MM.1S (cell line): Measurements from ENCODE around the gene CYP2S1.

ENCODE experiments used
- DNase-seq: peaks from one replicate; pipeline ENCODE4 v3.0.0-alpha.2; 2015
- H2AFZ ChIP-seq: fragments of 300-600 bp; sonication (generic); 2 replicates; pipeline ENCODE4 v1.6.0; 2016; ENCODE audit warnings: antibody characterized with exemption, low read length
- H3F3A ChIP-seq: fragments of 300-600 bp; sonication (generic); 2 replicates; pipeline ENCODE4 v1.6.1; 2016; ENCODE audit warnings: mild to moderate bottlenecking, antibody characterized with exemption, low read length, moderate library complexity, mixed read lengths; ENCODE audit not compliant: insufficient read depth
- H3K27ac ChIP-seq: fragments of 300-600 bp; sonication (generic); 2 replicates; pipeline ENCODE4 v1.5.1; 2016; ENCODE audit warnings: mild to moderate bottlenecking, low read length
- H3K27me3 ChIP-seq: fragments of 300-600 bp; sonication (generic); replicated peaks from 2 replicates; pipeline ENCODE4 v1.6.0; 2016; ENCODE audit warnings: low read length; ENCODE audit not compliant: insufficient read depth
- H3K36me3 ChIP-seq: fragments of 300-600 bp; sonication (generic); replicated peaks from 2 replicates; pipeline ENCODE4 v1.6.1; 2016; ENCODE audit warnings: mild to moderate bottlenecking, low read length, mixed read lengths; ENCODE audit not compliant: insufficient read depth
- H3K4me1 ChIP-seq: fragments of 300-600 bp; sonication (generic); 2 replicates; pipeline ENCODE4 v1.6.1; 2016; ENCODE audit warnings: low read length, mixed read lengths
- H3K4me2 ChIP-seq: fragments of 300-600 bp; sonication (generic); 2 replicates; pipeline ENCODE4 v1.6.0; 2016; ENCODE audit warnings: low read depth, low read length
- H3K4me3 ChIP-seq: fragments of 300-600 bp; sonication (generic); 2 replicates; pipeline ENCODE4 v1.5.1; 2016; ENCODE audit warnings: low read length, mixed read lengths
- H3K79me2 ChIP-seq: fragments of 300-600 bp; sonication (generic); 2 replicates; pipeline ENCODE4 v1.6.1; 2016; ENCODE audit warnings: mixed run types, low read length, mixed read lengths
- H3K9ac ChIP-seq: fragments of 300-600 bp; sonication (generic); 2 replicates; pipeline ENCODE4 v1.6.1; 2016; ENCODE audit warnings: low read length, mixed read lengths
- H3K9me2 ChIP-seq: fragments of 300-600 bp; sonication (generic); replicated peaks from 2 replicates; pipeline ENCODE4 v1.6.1; 2016; ENCODE audit warnings: mild to moderate bottlenecking, low read length, mixed read lengths; ENCODE audit not compliant: insufficient read depth
- H3K9me3 ChIP-seq: fragments of 300-600 bp; sonication (generic); replicated peaks from 2 replicates; pipeline ENCODE4 v1.6.1; 2016; ENCODE audit warnings: mild to moderate bottlenecking, low read length, mixed read lengths; ENCODE audit not compliant: insufficient read depth
- H4K20me1 ChIP-seq: fragments of 300-600 bp; sonication (generic); 2 replicates; pipeline ENCODE4 v1.6.1; 2016; ENCODE audit warnings: mild to moderate bottlenecking, low read length, moderate library complexity, mixed read lengths; ENCODE audit not compliant: insufficient read depth
- EZH2 ChIP-seq: fragments of 300-600 bp; sonication (generic); optimal IDR thresholded peaks from 2 replicates; pipeline ENCODE3; 2017; ENCODE audit warnings: low read depth, mild to moderate bottlenecking, antibody characterized with exemption, low read length, mixed read lengths
- EZH2phosphoT487 ChIP-seq: fragments of 300-600 bp; sonication (generic); IDR thresholded peaks from 2 replicates; pipeline ENCODE4 v1.6.1; 2018; ENCODE audit warnings: antibody characterized with exemption, low read length
- TF ChIP-seq, protein P1 (sequence below): fragments of 300-600 bp; sonication (generic); IDR thresholded peaks from 2 replicates; pipeline ENCODE4 v1.5.1; 2016; ENCODE audit warnings: antibody characterized with exemption, low read length, mixed read lengths

CYP2S1 gene

DNA sequence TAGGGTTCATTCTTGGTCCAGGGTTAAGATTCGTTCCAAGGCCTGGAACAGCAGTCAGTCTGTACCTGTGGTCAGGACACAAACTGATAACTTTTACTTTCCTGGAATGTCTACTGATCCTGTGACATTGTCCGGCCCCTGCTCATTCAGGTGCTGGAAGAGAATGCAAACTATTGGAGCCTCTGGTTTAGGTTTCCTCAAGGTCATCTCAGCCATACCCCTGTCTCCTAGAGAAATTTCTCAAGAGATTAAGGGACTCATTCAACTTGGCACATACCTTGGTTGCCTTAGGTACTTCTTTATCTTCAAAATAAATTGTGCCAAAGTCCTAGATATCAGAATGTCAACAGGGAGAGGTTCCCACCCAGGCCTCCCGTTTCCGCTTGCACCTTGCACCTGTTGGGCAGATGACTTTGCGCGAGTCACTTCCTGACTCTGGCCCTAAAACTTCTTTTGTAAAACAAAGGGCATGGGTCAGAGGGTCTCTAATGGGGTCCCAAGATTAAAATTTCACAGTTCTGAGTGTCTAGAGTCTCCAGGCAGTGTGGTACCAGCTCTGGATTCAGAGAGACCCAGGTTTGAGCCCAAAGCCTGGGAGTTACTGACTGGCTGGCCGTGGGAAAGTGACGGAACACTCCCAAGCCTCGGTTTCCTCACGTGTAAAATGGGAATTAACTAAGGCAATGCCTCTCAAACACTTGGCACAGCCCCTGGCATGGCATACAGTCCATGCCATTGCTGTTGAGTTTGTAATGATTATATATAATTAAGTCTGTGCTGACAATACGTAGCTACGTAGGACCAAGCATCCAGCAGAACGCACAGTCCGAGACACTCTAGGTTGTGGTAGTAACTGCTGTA is 25.8 kb upstream of the CYP2S1 start:
- no peak for DNase-seq
- TF ChIP-seq EZH2 = no peak
- TF ChIP-seq, protein P1, sequence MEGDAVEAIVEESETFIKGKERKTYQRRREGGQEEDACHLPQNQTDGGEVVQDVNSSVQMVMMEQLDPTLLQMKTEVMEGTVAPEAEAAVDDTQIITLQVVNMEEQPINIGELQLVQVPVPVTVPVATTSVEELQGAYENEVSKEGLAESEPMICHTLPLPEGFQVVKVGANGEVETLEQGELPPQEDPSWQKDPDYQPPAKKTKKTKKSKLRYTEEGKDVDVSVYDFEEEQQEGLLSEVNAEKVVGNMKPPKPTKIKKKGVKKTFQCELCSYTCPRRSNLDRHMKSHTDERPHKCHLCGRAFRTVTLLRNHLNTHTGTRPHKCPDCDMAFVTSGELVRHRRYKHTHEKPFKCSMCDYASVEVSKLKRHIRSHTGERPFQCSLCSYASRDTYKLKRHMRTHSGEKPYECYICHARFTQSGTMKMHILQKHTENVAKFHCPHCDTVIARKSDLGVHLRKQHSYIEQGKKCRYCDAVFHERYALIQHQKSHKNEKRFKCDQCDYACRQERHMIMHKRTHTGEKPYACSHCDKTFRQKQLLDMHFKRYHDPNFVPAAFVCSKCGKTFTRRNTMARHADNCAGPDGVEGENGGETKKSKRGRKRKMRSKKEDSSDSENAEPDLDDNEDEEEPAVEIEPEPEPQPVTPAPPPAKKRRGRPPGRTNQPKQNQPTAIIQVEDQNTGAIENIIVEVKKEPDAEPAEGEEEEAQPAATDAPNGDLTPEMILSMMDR = no peak
- Histone ChIP-seq H3K79me2 (no peaks in the 10 kb centered on the region), H3K36me3 (no peaks in the 10 kb centered on the region), H3F3A (no peaks in the 10 kb centered on the region), H3K4me3 (no peak overlapping the region), H2AFZ (no peak overlapping the region), H3K4me2 (no peak overlapping the region), H3K27ac (no peak overlapping the region), H4K20me1 (no peaks in the 10 kb centered on the region), H3K9me2 (no peaks in the 10 kb centered on the region), H3K27me3 (peaks cover 74% of the 10 kb centered on the region), H3K9ac (no peak overlapping the region), H3K4me1 (no peaks in the 10 kb centered on the region), H3K9me3 (no peaks in the 10 kb centered on the region)

DNA sequence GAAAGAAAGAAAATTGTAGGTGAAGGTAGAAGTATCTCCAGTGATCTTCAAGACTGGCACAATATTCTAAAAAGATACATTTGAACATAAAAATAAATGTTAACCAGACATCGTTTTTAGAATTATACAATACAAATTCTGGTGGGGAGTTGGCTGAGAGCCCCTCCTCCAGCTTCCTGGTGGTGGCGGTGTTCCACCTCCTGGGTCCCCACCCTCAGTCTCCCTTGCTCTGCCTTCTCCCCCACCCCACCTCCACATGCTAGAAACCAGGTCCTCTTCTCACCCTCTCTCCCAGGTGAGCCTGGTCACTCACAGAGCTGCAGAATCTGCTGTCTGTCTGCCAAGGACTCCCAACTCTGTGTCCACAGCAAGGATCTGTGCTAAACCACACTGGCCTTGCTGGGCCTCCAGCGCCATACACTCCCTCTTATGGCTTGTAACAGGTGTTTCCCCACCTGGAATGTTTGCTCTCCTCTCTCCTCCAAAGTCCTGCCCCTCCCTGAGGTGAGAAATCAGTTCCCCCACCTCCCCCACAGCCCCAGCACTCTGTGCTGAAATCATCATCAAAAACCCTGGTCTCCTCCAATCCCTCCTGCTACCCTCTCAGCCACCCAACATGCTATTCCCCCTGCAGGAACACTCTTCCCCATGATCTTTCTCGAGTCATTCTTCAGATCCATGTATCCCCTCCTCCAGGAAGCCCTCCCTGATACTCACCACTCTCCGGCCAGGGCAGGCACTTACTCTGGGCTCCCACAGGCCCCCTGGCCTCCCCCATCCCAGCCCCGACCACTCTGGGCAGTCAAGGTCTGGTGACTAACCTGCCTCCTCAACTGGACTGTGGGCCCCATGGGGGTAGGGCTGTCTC is 20.5 kb upstream of the CYP2S1 start:
- H3K4me2 ChIP-seq = no peak overlapping the region
- H3K9me3 ChIP-seq = no peaks in the 10 kb centered on the region
- H3K9me2 ChIP-seq = no peaks in the 10 kb centered on the region
- H3K27me3 ChIP-seq = peaks cover 83% of the 10 kb centered on the region
- no peak for DNase-seq
- TF ChIP-seq, protein P1 = no peak
- no peak for TF ChIP-seq EZH2
- no peak for TF ChIP-seq EZH2phosphoT487
- H3K36me3 ChIP-seq = no peaks in the 10 kb centered on the region
- H3K4me3 ChIP-seq = no peak overlapping the region
- H4K20me1 ChIP-seq = no peaks in the 10 kb centered on the region
- no peak overlapping the region for H3K27ac ChIP-seq
- H3K4me1 ChIP-seq = no peaks in the 10 kb centered on the region
- no peak overlapping the region for H3K9ac ChIP-seq
- H3F3A ChIP-seq = no peaks in the 10 kb centered on the region
- no peaks in the 10 kb centered on the region for H3K79me2 ChIP-seq
- H2AFZ ChIP-seq = no peak overlapping the region

DNA sequence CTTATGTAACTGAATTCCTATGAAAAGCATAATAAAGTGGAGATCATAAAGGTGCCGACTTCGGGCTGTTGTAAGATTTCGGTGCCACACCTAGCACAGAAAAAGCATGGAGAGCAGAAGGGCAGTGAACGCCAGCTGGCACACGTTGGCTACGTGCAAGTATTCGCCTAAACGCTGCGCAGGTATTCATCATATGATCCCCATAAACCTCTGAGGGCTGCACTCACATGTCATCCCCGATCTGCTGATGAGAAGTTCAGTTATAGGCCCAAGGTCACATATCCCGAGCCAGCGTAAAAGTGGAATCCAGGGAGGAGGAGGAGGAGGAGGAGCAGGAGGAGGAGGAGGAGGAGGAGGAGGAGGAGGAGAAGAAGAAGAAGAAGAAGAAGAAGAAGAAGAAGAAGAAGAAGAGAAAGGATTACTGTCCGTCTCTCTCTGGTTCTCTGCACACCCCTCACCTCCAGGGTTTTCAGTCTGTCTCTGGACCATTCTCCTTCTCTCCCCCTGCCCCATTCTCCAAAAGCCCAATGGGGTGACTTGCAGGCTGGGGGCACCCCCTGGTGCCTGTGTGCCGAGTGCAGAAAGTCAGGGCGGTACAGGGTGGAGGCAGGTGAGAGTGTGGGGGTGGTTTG is 18.6 kb upstream of the CYP2S1 start:
- H2AFZ ChIP-seq = no peak overlapping the region
- H3K4me1 ChIP-seq = no peaks in the 10 kb centered on the region
- H3K4me2 ChIP-seq = no peak overlapping the region

More for the DNA sequence above, 18.6 kb upstream of the CYP2S1 start:
- Histone ChIP-seq H3K9me2 (no peaks in the 10 kb centered on the region), H3F3A (no peaks in the 10 kb centered on the region), H3K9ac (no peak overlapping the region), H3K9me3 (no peaks in the 10 kb centered on the region), H3K4me3 (no peak overlapping the region), H3K36me3 (no peaks in the 10 kb centered on the region), H3K27me3 (peaks cover 70% of the 10 kb centered on the region), H3K27ac (no peak overlapping the region), H4K20me1 (no peaks in the 10 kb centered on the region), H3K79me2 (no peaks in the 10 kb centered on the region)
- TF ChIP-seq EZH2phosphoT487 = no peak
- TF ChIP-seq EZH2 = no peak
- TF ChIP-seq, protein P1 = no peak
- no peak for DNase-seq
